H9 (cell line): Measurements from ENCODE around the gene FEN1. TPM values are rescaled to one million over a fixed set of nuclear protein-coding genes. Genes with fewer than 3 reads are reported as not detected.

Experiments used
- DNase-seq: peaks from one replicate; pipeline ENCODE4 v3.0.0-alpha.2; 2017
- H2AFZ ChIP-seq: one replicate; pipeline ENCODE4 v1.6.1; 2013; ENCODE audit warnings: mild to moderate bottlenecking, low read length, control low read depth, moderate library complexity
- H2AK5ac ChIP-seq: 2 replicates; pipeline ENCODE4 v1.6.1; 2013; ENCODE audit warnings: low read length, control low read depth, mixed read lengths; ENCODE audit not compliant: insufficient read length
- H2BK120ac ChIP-seq: one replicate; pipeline ENCODE4 v1.6.1; 2013; ENCODE audit warnings: low read depth, mild to moderate bottlenecking, low read length, control low read depth, inconsistent platforms; ENCODE audit not compliant: poor library complexity, severe bottlenecking
- H2BK12ac ChIP-seq: 2 replicates; pipeline ENCODE4 v1.6.1; 2013; ENCODE audit warnings: low read length, control low read depth, mixed read lengths, low read depth; ENCODE audit not compliant: insufficient read length
- H2BK15ac ChIP-seq: 2 replicates; pipeline ENCODE4 v1.6.1; 2013; ENCODE audit warnings: low read depth, low read length, control low read depth
- H2BK20ac ChIP-seq: one replicate; pipeline ENCODE4 v1.6.1; 2013; ENCODE audit warnings: low read depth, mild to moderate bottlenecking, low read length, control low read depth, inconsistent platforms; ENCODE audit not compliant: poor library complexity, severe bottlenecking
- H2BK5ac ChIP-seq: 2 replicates; pipeline ENCODE4 v1.6.1; 2013; ENCODE audit warnings: low read length, control low read depth, mixed read lengths; ENCODE audit not compliant: insufficient read length
- H3K14ac ChIP-seq: 2 replicates; pipeline ENCODE4 v1.6.1; 2013; ENCODE audit warnings: low read length, control low read depth; ENCODE audit not compliant: insufficient read depth
- H3K18ac ChIP-seq: 2 replicates; pipeline ENCODE4 v1.6.1; 2013; ENCODE audit warnings: low read depth, mild to moderate bottlenecking, mixed read lengths, low read length, control low read depth; ENCODE audit not compliant: insufficient read length
- H3K23ac ChIP-seq: 2 replicates; pipeline ENCODE4 v1.6.1; 2013; ENCODE audit warnings: low read length, control low read depth, mixed read lengths, low read depth; ENCODE audit not compliant: insufficient read length
- H3K23me2 ChIP-seq: 2 replicates; pipeline ENCODE4 v1.6.1; 2013; ENCODE audit warnings: low read depth, mild to moderate bottlenecking, mixed read lengths, low read length, control low read depth; ENCODE audit not compliant: insufficient read length, poor library complexity, severe bottlenecking
- H3K27ac ChIP-seq: 2 replicates; pipeline ENCODE4 v1.5.1; 2013; ENCODE audit warnings: low read length, control low read depth, mixed read lengths, low read depth; ENCODE audit not compliant: insufficient read length
- H3K27me3 ChIP-seq: 2 replicates; pipeline ENCODE4 v1.6.1; 2013; ENCODE audit warnings: low read length, control low read depth, inconsistent platforms; ENCODE audit not compliant: insufficient read depth
- H3K4ac ChIP-seq: 2 replicates; pipeline ENCODE4 v1.6.1; 2013; ENCODE audit warnings: low read depth, mild to moderate bottlenecking, control low read depth, inconsistent platforms, low read length, moderate library complexity
- H3K4me1 ChIP-seq: 2 replicates; pipeline ENCODE4 v1.6.1; 2013; ENCODE audit warnings: low read length, control low read depth, inconsistent platforms; ENCODE audit not compliant: insufficient read depth
- H3K4me2 ChIP-seq: 2 replicates; pipeline ENCODE4 v1.6.1; 2013; ENCODE audit warnings: low read length, control low read depth, mixed read lengths; ENCODE audit not compliant: insufficient read length, insufficient read depth
- H3K56ac ChIP-seq: 2 replicates; pipeline ENCODE4 v1.6.1; 2013; ENCODE audit warnings: low read depth, mild to moderate bottlenecking, mixed read lengths, low read length, control low read depth; ENCODE audit not compliant: insufficient read length
- H3K79me1 ChIP-seq: 2 replicates; pipeline ENCODE4 v1.6.1; 2013; ENCODE audit warnings: low read depth, mild to moderate bottlenecking, moderate library complexity, low read length, control low read depth, inconsistent platforms; ENCODE audit not compliant: insufficient read depth, poor library complexity, severe bottlenecking
- H3K79me2 ChIP-seq: 2 replicates; pipeline ENCODE4 v1.6.1; 2013; ENCODE audit warnings: low read length, control low read depth, inconsistent platforms; ENCODE audit not compliant: insufficient read depth
- H3K9ac ChIP-seq: 2 replicates; pipeline ENCODE4 v1.6.1; 2013; ENCODE audit warnings: low read length, control low read depth, mixed read lengths; ENCODE audit not compliant: insufficient read length; ENCODE audit errors: extremely low read depth
- H3K9me3 ChIP-seq: one replicate; pipeline ENCODE4 v1.6.1; 2013; ENCODE audit warnings: low read depth, low read length, inconsistent platforms; ENCODE audit not compliant: control insufficient read depth
- H3T11ph ChIP-seq: one replicate; pipeline ENCODE4 v1.6.1; 2013; ENCODE audit warnings: mild to moderate bottlenecking, low read length, control low read depth, inconsistent platforms
- H4K20me1 ChIP-seq: one replicate; pipeline ENCODE4 v1.6.1; 2013; ENCODE audit not compliant: control insufficient read depth, insufficient read length, insufficient read depth
- H4K5ac ChIP-seq: 2 replicates; pipeline ENCODE4 v1.6.1; 2013; ENCODE audit warnings: low read depth, mild to moderate bottlenecking, mixed read lengths, low read length, control low read depth; ENCODE audit not compliant: insufficient read length
- H4K8ac ChIP-seq: replicated peaks from 2 replicates; pipeline ENCODE4 v1.6.1; 2013; ENCODE audit warnings: low read length, control low read depth, mixed read lengths, low read depth; ENCODE audit not compliant: insufficient read length
- H4K91ac ChIP-seq: 2 replicates; pipeline ENCODE4 v1.6.1; 2013; ENCODE audit warnings: low read depth, mild to moderate bottlenecking, moderate library complexity, mixed read lengths, low read length, control low read depth; ENCODE audit not compliant: insufficient read length
- H3K27ac Mint-ChIP-seq, 3 experiments: 2 replicates in 2 of 3; 3 replicates in 1 of 3; pipeline ENCODE4 v1.8.0; 2020 to 2021; ENCODE audit warnings: mixed read lengths in 3 of 3, mild to moderate bottlenecking in 1 of 3, moderate library complexity in 1 of 3
- H3K27me3 Mint-ChIP-seq: 2 replicates; pipeline ENCODE4 v1.8.0; 2021; ENCODE audit warnings: low read depth, mild to moderate bottlenecking, moderate library complexity, mixed read lengths
- H3K36me3 Mint-ChIP-seq, 3 experiments: 2 replicates in 2 of 3; 3 replicates in 1 of 3; pipeline ENCODE4 v1.8.0; 2020 to 2021; ENCODE audit warnings: low read depth in 3 of 3, mixed read lengths in 3 of 3; ENCODE audit not compliant: insufficient read depth in 1 of 3
- H3K4me1 Mint-ChIP-seq, 2 experiments: 2 replicates each; pipeline ENCODE4 v1.8.0; 2020; ENCODE audit warnings: mixed read lengths in 2 of 2
- H3K4me3 Mint-ChIP-seq, 2 experiments: 2 replicates in 1 of 2; 3 replicates in 1 of 2; pipeline ENCODE4 v1.8.0; 2020 to 2021; ENCODE audit warnings: mild to moderate bottlenecking in 2 of 2, mixed read lengths in 2 of 2, moderate library complexity in 1 of 2
- H3K9me3 Mint-ChIP-seq, 2 experiments: 2 replicates in 1 of 2; 3 replicates in 1 of 2; pipeline ENCODE4 v1.8.0; 2020; ENCODE audit warnings: mild to moderate bottlenecking in 2 of 2, mixed read lengths in 2 of 2, moderate library complexity in 1 of 2
- CTCF ChIP-seq: fragments of 200-600 bp; sonication (generic); conservative IDR thresholded peaks from 3 replicates; pipeline ENCODE4 v1.8.0; 2021; ENCODE audit warnings: antibody characterized with exemption, mild to moderate bottlenecking
- WGBS: extraction: QIAGEN DNeasy Blood & Tissue Kit; methylation state at CpG from one replicate; pipeline ENCODE4 v1.1.7; 2013; ENCODE audit warnings: missing lambda C conversion rate, low lambda C conversion rate, mixed read lengths; ENCODE audit not compliant: insufficient read length; ENCODE audit errors: extremely low coverage; 5-methylcytosine and 5-hydroxymethylcytosine counted together
- total RNA-seq: library from RNA; stranded (reverse); gene quantifications from 2 replicates; pipeline ENCODE4 v1.2.1, GENCODE V29; 2021

FEN1 gene
- total RNA-seq, 1 experiment from 2014 or later = 114 TPM

- Histone ChIP-seq H3K23ac (no peak overlapping the region), H3K18ac (no peak overlapping the region), H3K79me1 (peaks cover 2% of the 10 kb centered on the region), H3K79me2 (no peaks in the 10 kb centered on the region; the same call in 1 of the 2 replicates), H3T11ph (no peak overlapping the region), H3K23me2 (no peaks in the 10 kb centered on the region), H2BK12ac (no peak overlapping the region), H3K4me2 (no peak overlapping the region), H2BK15ac (no peak overlapping the region), H3K56ac (no peak overlapping the region), H4K20me1 (peaks cover 3% of the 10 kb centered on the region), H2AK5ac (no peak overlapping the region), H2BK5ac (no peak overlapping the region), H3K27me3 (no peaks in the 10 kb centered on the region), H4K8ac (no peak overlapping the region), H3K27ac (no peak overlapping the region), H3K4ac (no peak overlapping the region), H3K9ac (no peak overlapping the region), H2BK120ac (no peak overlapping the region), H2BK20ac (no peak overlapping the region), H4K5ac (no peak overlapping the region), H3K4me1 (no peaks in the 10 kb centered on the region), H2AFZ (no peak overlapping the region), H3K9me3 (no peaks in the 10 kb centered on the region), H3K14ac (no peak overlapping the region), H4K91ac (no peak overlapping the region)
- H3K9me3 Mint-ChIP-seq = no peaks in the 10 kb centered on the region
- no peak for DNase-seq
- H3K4me3 Mint-ChIP-seq = no peak overlapping the region
- TF ChIP-seq CTCF = no peak
- WGBS = no CpG with 5 or more reads among the region's 7 CpGs
- no peaks in the 10 kb centered on the region for H3K27me3 Mint-ChIP-seq
- peaks cover 6 to 11% of the 10 kb centered on the region in 2 experiments for H3K4me1 Mint-ChIP-seq
- H3K27ac Mint-ChIP-seq = no peak overlapping the region
- peaks cover 58 to 85% (median 84%) of the 10 kb centered on the region in 3 experiments for H3K36me3 Mint-ChIP-seq
Observed at GRCh38 chr11:61840371-61840770, 47.7 kb downstream of the FEN1 start.
